ENCODE data around the gene SYCP2L. TPM values are rescaled to one million over a fixed set of nuclear protein-coding genes. Genes with fewer than 3 reads are reported as not detected.

SYCP2L gene
- total and polyA plus RNA-seq, 2 donors (not counting 3 experiments of a cell fraction or from before 2014, with no cell fraction given), result not detected

GRCh38 chr6:11021714-11022113 is 134.9 kb downstream of the SYCP2L start:
- no peak overlapping the region for H3K9ac ChIP-seq (replicated peaks; ENCODE audit: extremely low read depth, insufficient read depth, low read length)
- BruUV-seq (replicated peaks), result no TSS peak
- no peaks in the 10 kb centered on the region for H3K79me2 ChIP-seq (ENCODE audit: control insufficient read depth, insufficient read depth, low read length)
- H3K27ac ChIP-seq (ENCODE audit: insufficient read depth, low read depth, low read length), result no peak overlapping the region
- H3K4me1 ChIP-seq (ENCODE audit: control insufficient read depth, extremely low read depth, insufficient read depth, low read length), result no peaks in the 10 kb centered on the region
- no peaks in the 10 kb centered on the region for H4K20me1 ChIP-seq (replicated peaks; ENCODE audit: control insufficient read depth, extremely low read depth, insufficient read depth, low read length)
- DNase-seq (ENCODE audit: low read depth, low spot score), result no peak
- ChIA-PET POLR2A (no interaction called here), CTCF (interaction anchor here (1.4 kb wide), 2 partner anchors 14 to 47 kb away, joined by 4 read pairs; no protein-coding TSS in a partner anchor)
- H3K9me3 ChIP-seq (replicated peaks; ENCODE audit: control insufficient read depth, insufficient read depth, low read length), result no peaks in the 10 kb centered on the region
- intact Hi-C loops (cut with micrococcal nuclease), result no loop called here
- no peak overlapping the region for H3K4me3 ChIP-seq (replicated peaks in 1 of 3; ENCODE audit: insufficient read depth in 1 of 3, low read depth in 1 of 3, low read length in 3 of 3)
- TF ChIP-seq GATA2 (IDR thresholded peaks at IDR 0.05; ENCODE audit: insufficient read depth, insufficient read length, low read depth, low read length), result no peak
- no peak for TF ChIP-seq MYC (IDR thresholded peaks at IDR 0.05; ENCODE audit: low read depth, low read length)
- no peak for TF ChIP-seq EZH2 (IDR thresholded peaks at IDR 0.05; ENCODE audit: borderline replicate concordance, low read depth, low read length, severe bottlenecking)
- TF ChIP-seq JUN (IDR thresholded peaks at IDR 0.05; ENCODE audit: borderline replicate concordance, insufficient read depth, insufficient read length, low read depth), result no peak
- TF ChIP-seq POLR2A (IDR thresholded peaks at IDR 0.05; ENCODE audit: low read depth, low read length), result no peak
- no peak for TF ChIP-seq MAX (IDR thresholded peaks at IDR 0.05; ENCODE audit: insufficient read depth, insufficient read length)
- no peak for TF ChIP-seq CTCF (IDR thresholded peaks at IDR 0.05; ENCODE audit: extremely low read depth in 1 of 2, insufficient read depth in 1 of 2, low read depth in 1 of 2, low read length in 2 of 2)
- TF ChIP-seq FOS (IDR thresholded peaks at IDR 0.05; ENCODE audit: borderline replicate concordance, insufficient read depth, low read length), result no peak
- no peak for TF ChIP-seq POLR2AphosphoS5 (IDR thresholded peaks at IDR 0.05; ENCODE audit: insufficient read depth, low read depth, low read length)
- H3K9me1 ChIP-seq (replicated peaks; ENCODE audit: control insufficient read depth, extremely low read depth, insufficient read depth, low read length), result no peaks in the 10 kb centered on the region
- FAIRE-seq, result no peak
- dilution Hi-C loops (cut with MboI; ENCODE audit: extremely low pct_ligation_motif_present, low sequenced_read_pairs), result no loop called here
- H3K4me2 ChIP-seq (ENCODE audit: insufficient read depth, low read length), result no peak overlapping the region
- peaks cover 2 to 14% of the 10 kb centered on the region in 2 experiments for H3K27me3 ChIP-seq (ENCODE audit: control insufficient read depth in 2 of 2, insufficient read depth in 2 of 2, low read length in 2 of 2)
- no peak overlapping the region for H2AFZ ChIP-seq (ENCODE audit: low read depth, low read length)
- H3K36me3 ChIP-seq (ENCODE audit: control insufficient read depth in 2 of 2, extremely low read depth in 1 of 2, insufficient read depth in 2 of 2, low read length in 2 of 2), result no peaks in the 10 kb centered on the region
